ENCODE measurements around the gene FXN.

DNA sequence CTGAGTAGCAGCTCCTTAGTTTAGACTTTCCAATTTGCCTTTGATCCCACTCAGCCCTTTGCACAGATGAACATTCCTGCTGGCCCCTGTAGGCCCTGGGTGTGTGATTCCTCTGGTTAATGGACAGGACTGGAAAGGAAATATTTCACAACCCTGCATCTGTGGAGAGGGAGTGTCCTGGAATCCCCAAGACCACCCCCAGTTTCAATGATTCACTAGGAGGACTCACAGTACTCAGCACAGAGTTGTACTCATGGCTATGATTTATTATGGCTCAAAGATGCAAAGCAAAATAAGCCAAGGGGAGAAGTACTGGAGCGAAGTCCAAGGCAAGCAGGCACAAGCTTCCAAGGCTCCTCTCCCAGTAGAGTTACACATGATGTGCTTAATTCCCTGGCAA lies 96.1 kb downstream of the FXN start:
- TF ChIP-seq, protein P1, sequence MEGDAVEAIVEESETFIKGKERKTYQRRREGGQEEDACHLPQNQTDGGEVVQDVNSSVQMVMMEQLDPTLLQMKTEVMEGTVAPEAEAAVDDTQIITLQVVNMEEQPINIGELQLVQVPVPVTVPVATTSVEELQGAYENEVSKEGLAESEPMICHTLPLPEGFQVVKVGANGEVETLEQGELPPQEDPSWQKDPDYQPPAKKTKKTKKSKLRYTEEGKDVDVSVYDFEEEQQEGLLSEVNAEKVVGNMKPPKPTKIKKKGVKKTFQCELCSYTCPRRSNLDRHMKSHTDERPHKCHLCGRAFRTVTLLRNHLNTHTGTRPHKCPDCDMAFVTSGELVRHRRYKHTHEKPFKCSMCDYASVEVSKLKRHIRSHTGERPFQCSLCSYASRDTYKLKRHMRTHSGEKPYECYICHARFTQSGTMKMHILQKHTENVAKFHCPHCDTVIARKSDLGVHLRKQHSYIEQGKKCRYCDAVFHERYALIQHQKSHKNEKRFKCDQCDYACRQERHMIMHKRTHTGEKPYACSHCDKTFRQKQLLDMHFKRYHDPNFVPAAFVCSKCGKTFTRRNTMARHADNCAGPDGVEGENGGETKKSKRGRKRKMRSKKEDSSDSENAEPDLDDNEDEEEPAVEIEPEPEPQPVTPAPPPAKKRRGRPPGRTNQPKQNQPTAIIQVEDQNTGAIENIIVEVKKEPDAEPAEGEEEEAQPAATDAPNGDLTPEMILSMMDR (IDR thresholded peaks at IDR 0.05): no peak
- no peak for TF ChIP-seq POLR2A (IDR thresholded peaks at IDR 0.05)
